Mucosa of stomach (tissue), 1 donor: Measurements from ENCODE around the gene LPIN1.
"Not testable (repeated sequence)": the region's sequence is repeated elsewhere in the genome, so short reads cannot be mapped to it uniquely, and the experiment has no call there.

Experiments used
- H3K27me3 ChIP-seq: one replicate; pipeline ENCODE4 v1.7.0; 2013; ENCODE audit warnings: mild to moderate bottlenecking, low read length; ENCODE audit not compliant: control insufficient read depth, insufficient read depth
- H3K36me3 ChIP-seq: one replicate; pipeline ENCODE4 v1.7.0; 2013; ENCODE audit warnings: low read length; ENCODE audit not compliant: control insufficient read depth, insufficient read depth
- H3K4me1 ChIP-seq: one replicate; pipeline ENCODE4 v1.7.0; 2013; ENCODE audit warnings: mild to moderate bottlenecking, low read length; ENCODE audit not compliant: control insufficient read depth, insufficient read depth
- H3K4me3 ChIP-seq: one replicate; pipeline ENCODE4 v1.7.0; 2013; ENCODE audit warnings: low read length
- H3K9ac ChIP-seq: one replicate; pipeline ENCODE4 v1.7.0; 2013; ENCODE audit warnings: mild to moderate bottlenecking, low read length, moderate library complexity
- H3K9me3 ChIP-seq: one replicate; pipeline ENCODE4 v1.7.0; 2013; ENCODE audit warnings: mild to moderate bottlenecking, low read length, moderate library complexity; ENCODE audit not compliant: control insufficient read depth
- donor health status: Pancreatic carcinoma.

Gene LPIN1

GRCh38 chr2:11852526-11853196 lies 106.2 kb downstream of the LPIN1 start:
- Histone ChIP-seq H3K36me3 (no peaks in the 10 kb centered on the region), H3K9me3 (no peaks in the 10 kb centered on the region), H3K4me3 (no peak overlapping the region), H3K4me1 (no peaks in the 10 kb centered on the region), H3K9ac (no peak overlapping the region), H3K27me3 (no peaks in the 10 kb centered on the region)

GRCh38 chr2:11853197-11853588 lies 106.8 kb downstream of the LPIN1 start:
- Histone ChIP-seq H3K9me3 (no peaks in the 10 kb centered on the region), H3K4me1 (no peaks in the 10 kb centered on the region), H3K27me3 (no peaks in the 10 kb centered on the region), H3K9ac (no peak overlapping the region), H3K4me3 (no peak overlapping the region), H3K36me3 (no peaks in the 10 kb centered on the region)

GRCh38 chr2:11855064-11855760 lies 108.8 kb downstream of the LPIN1 start:
- Histone ChIP-seq H3K4me1 (no peaks in the 10 kb centered on the region), H3K27me3 (no peaks in the 10 kb centered on the region), H3K9me3 (no peaks in the 10 kb centered on the region), H3K36me3 (no peaks in the 10 kb centered on the region), H3K4me3 (no peak overlapping the region), H3K9ac (no peak overlapping the region)

- no peaks in the 10 kb centered on the region for H3K9me3 ChIP-seq
- no peaks in the 10 kb centered on the region for H3K36me3 ChIP-seq
- H3K9ac ChIP-seq: no peak overlapping the region
- H3K4me3 ChIP-seq: no peak overlapping the region
- no peaks in the 10 kb centered on the region for H3K27me3 ChIP-seq
- H3K4me1 ChIP-seq: no peaks in the 10 kb centered on the region
Observed at GRCh38 chr2:11856095-11856494, 109.7 kb downstream of the LPIN1 start.

- Histone ChIP-seq H3K36me3 (no peaks in the 10 kb centered on the region), H3K27me3 (no peaks in the 10 kb centered on the region), H3K4me3 (no peak overlapping the region), H3K9me3 (no peaks in the 10 kb centered on the region), H3K4me1 (peaks cover 6% of the 10 kb centered on the region), H3K9ac (no peak overlapping the region)
Observed at GRCh38 chr2:11858883-11859282, 112.5 kb downstream of the LPIN1 start.

- not testable (repeated sequence) for H3K9ac ChIP-seq, H3K4me1 ChIP-seq, H3K36me3 ChIP-seq, H3K9me3 ChIP-seq, H3K27me3 ChIP-seq, H3K4me3 ChIP-seq
Observed at GRCh38 chr2:11859975-11860374, 113.5 kb downstream of the LPIN1 start.

- no peaks in the 10 kb centered on the region for H3K27me3 ChIP-seq
- H3K9me3 ChIP-seq: no peaks in the 10 kb centered on the region
- no peak overlapping the region for H3K4me3 ChIP-seq
- no peak overlapping the region for H3K9ac ChIP-seq
- H3K4me1 ChIP-seq: peaks cover 9% of the 10 kb centered on the region
- no peaks in the 10 kb centered on the region for H3K36me3 ChIP-seq
Observed at GRCh38 chr2:11861044-11861443, 114.6 kb downstream of the LPIN1 start.

GRCh38 chr2:11862049-11862448 lies 115.6 kb downstream of the LPIN1 start:
- no peaks in the 10 kb centered on the region for H3K9me3 ChIP-seq
- H3K4me1 ChIP-seq: peaks cover 16% of the 10 kb centered on the region
- H3K9ac ChIP-seq: no peak overlapping the region
- H3K36me3 ChIP-seq: no peaks in the 10 kb centered on the region
- H3K27me3 ChIP-seq: no peaks in the 10 kb centered on the region
- H3K4me3 ChIP-seq: no peak overlapping the region

- H3K4me3 ChIP-seq: no peak overlapping the region
- H3K9ac ChIP-seq: no peak overlapping the region
Observed at GRCh38 chr2:11863103-11863502, 116.7 kb downstream of the LPIN1 start.

GRCh38 chr2:11863513-11864328 lies 117.3 kb downstream of the LPIN1 start:
- Histone ChIP-seq H3K4me1 (peaks cover 16% of the 10 kb centered on the region), H3K9ac (no peak overlapping the region), H3K27me3 (no peaks in the 10 kb centered on the region), H3K4me3 (no peak overlapping the region), H3K36me3 (no peaks in the 10 kb centered on the region), H3K9me3 (no peaks in the 10 kb centered on the region)

More at GRCh38 chr2:11863103-11863502, 116.7 kb downstream of the LPIN1 start:
- H3K9me3 ChIP-seq: no peaks in the 10 kb centered on the region
- H3K27me3 ChIP-seq: no peaks in the 10 kb centered on the region
- no peaks in the 10 kb centered on the region for H3K36me3 ChIP-seq
- peaks cover 16% of the 10 kb centered on the region for H3K4me1 ChIP-seq

- Histone ChIP-seq H3K9me3 (no peaks in the 10 kb centered on the region), H3K27me3 (no peaks in the 10 kb centered on the region), H3K9ac (no peak overlapping the region), H3K4me3 (no peak overlapping the region), H3K4me1 (peaks cover 16% of the 10 kb centered on the region), H3K36me3 (no peaks in the 10 kb centered on the region)
Observed at GRCh38 chr2:11864724-11865123, 118.3 kb downstream of the LPIN1 start.

GRCh38 chr2:11865378-11865777 lies 118.9 kb downstream of the LPIN1 start:
- Histone ChIP-seq H3K9me3 (no peaks in the 10 kb centered on the region), H3K27me3 (no peaks in the 10 kb centered on the region), H3K36me3 (no peaks in the 10 kb centered on the region), H3K4me1 (peaks cover 16% of the 10 kb centered on the region), H3K4me3 (no peak overlapping the region), H3K9ac (no peak overlapping the region)
